Measurements from ENCODE around the gene FBXO31. TPM values are rescaled to one million over a fixed set of nuclear protein-coding genes. Genes with fewer than 3 reads are reported as not detected.

FBXO31 gene
- total and polyA plus RNA-seq, 2 of the 13 experiments (the other 11 are each of a cell fraction or from before 2014, with no cell fraction given) = 92.4 to 101 TPM

DNA sequence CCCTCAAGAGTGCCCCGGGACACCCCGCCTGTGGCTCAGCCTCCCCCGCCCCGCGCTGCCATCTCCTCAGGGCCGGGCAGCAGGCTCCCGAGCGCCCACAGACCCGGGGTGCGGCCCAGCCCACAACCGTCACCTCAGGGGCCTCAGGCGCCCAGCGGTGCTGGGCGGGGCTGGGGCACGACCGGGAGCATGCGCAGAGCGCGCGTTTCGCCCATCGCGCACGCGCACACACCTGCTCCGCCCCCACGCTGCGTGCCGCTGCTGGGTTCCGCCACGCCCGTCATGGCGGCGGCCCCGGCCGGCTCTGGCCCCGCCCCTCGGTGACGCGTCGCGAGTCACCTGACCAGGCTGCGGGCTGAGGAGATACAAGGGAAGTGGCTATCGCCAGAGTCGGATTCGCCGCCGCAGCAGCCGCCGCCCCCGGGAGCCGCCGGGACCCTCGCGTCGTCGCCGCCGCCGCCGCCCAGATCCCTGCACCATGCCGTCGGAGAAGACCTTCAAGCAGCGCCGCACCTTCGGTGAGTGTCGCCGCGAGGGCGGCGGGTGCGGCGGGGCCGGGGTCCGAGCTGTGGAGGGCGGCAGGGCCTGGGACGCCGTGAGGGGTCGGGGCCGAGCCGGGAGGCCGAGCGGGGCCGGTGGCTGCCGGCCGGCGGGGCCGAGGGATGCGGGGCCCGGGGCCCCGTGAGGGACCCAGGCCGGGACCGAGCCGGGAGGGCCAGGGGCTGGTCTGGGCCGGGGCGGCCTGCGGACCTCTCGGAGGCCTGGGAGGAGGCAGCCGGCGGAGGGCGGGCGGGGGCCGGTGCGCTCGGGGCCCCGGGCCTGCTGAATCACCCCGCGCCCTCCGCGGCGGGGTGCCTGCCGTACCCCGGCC, 8.6 kb upstream of the FBXO31 start, which contains the start of gene MAP1LC3B (continued):
- TF ChIP-seq, protein P1, sequence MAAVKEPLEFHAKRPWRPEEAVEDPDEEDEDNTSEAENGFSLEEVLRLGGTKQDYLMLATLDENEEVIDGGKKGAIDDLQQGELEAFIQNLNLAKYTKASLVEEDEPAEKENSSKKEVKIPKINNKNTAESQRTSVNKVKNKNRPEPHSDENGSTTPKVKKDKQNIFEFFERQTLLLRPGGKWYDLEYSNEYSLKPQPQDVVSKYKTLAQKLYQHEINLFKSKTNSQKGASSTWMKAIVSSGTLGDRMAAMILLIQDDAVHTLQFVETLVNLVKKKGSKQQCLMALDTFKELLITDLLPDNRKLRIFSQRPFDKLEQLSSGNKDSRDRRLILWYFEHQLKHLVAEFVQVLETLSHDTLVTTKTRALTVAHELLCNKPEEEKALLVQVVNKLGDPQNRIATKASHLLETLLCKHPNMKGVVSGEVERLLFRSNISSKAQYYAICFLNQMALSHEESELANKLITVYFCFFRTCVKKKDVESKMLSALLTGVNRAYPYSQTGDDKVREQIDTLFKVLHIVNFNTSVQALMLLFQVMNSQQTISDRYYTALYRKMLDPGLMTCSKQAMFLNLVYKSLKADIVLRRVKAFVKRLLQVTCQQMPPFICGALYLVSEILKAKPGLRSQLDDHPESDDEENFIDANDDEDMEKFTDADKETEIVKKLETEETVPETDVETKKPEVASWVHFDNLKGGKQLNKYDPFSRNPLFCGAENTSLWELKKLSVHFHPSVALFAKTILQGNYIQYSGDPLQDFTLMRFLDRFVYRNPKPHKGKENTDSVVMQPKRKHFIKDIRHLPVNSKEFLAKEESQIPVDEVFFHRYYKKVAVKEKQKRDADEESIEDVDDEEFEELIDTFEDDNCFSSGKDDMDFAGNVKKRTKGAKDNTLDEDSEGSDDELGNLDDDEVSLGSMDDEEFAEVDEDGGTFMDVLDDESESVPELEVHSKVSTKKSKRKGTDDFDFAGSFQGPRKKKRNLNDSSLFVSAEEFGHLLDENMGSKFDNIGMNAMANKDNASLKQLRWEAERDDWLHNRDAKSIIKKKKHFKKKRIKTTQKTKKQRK (IDR thresholded peaks at IDR 0.05; ENCODE audit: low read length) = no peak
- TF ChIP-seq, protein P2, sequence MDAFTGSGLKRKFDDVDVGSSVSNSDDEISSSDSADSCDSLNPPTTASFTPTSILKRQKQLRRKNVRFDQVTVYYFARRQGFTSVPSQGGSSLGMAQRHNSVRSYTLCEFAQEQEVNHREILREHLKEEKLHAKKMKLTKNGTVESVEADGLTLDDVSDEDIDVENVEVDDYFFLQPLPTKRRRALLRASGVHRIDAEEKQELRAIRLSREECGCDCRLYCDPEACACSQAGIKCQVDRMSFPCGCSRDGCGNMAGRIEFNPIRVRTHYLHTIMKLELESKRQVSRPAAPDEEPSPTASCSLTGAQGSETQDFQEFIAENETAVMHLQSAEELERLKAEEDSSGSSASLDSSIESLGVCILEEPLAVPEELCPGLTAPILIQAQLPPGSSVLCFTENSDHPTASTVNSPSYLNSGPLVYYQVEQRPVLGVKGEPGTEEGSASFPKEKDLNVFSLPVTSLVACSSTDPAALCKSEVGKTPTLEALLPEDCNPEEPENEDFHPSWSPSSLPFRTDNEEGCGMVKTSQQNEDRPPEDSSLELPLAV (CRISPR knock-in tag; conservative IDR thresholded peaks at IDR 0.05; ENCODE audit: low read depth) = no peak
- TF ChIP-seq, protein P3, sequence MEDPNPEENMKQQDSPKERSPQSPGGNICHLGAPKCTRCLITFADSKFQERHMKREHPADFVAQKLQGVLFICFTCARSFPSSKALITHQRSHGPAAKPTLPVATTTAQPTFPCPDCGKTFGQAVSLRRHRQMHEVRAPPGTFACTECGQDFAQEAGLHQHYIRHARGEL (CRISPR knock-in tag; IDR thresholded peaks at IDR 0.05) = no peak
- TF ChIP-seq U2AF1 (optimal IDR thresholded peaks at IDR 0.05; ENCODE audit: low read depth, low read length) (no peak), ZNF746 (CRISPR knock-in tag; IDR thresholded peaks at IDR 0.05) (no peak; the same call in 1 of the 2 replicates), ZMYM4 (CRISPR knock-in tag; IDR thresholded peaks at IDR 0.05) (peak; percentile 91), POLR2AphosphoS5 (IDR thresholded peaks at IDR 0.05; ENCODE audit: low read depth, low read length) (peak; percentile 71), HMGA1 (CRISPR knock-in tag; conservative IDR thresholded peaks at IDR 0.05) (no peak), NFATC3 (CRISPR knock-in tag; IDR thresholded peaks at IDR 0.05) (no peak; the same call in 1 of the 2 replicates), AGO1 (IDR thresholded peaks at IDR 0.05; ENCODE audit: low read depth, low read length, poor library complexity, severe bottlenecking) (peak; percentile 93), HES4 (CRISPR knock-in tag; IDR thresholded peaks at IDR 0.05; ENCODE audit: borderline replicate concordance) (peak; percentile 85), ZNF775 (CRISPR knock-in tag; IDR thresholded peaks at IDR 0.05; ENCODE audit: borderline replicate concordance) (0 out of 2 replicates have a peak, but pooled peaks have one; percentile 30), ATF7 (IDR thresholded peaks at IDR 0.05) (no peak), ATF7 (CRISPR knock-in tag; IDR thresholded peaks at IDR 0.05) (peak; percentile 68; the same call in 1 of the 2 replicates), ZNF101 (CRISPR knock-in tag; IDR thresholded peaks at IDR 0.05; ENCODE audit: borderline replicate concordance, low read depth) (no peak), ZKSCAN8 (CRISPR knock-in tag; IDR thresholded peaks at IDR 0.05; ENCODE audit: borderline replicate concordance) (no peak; the same call in 1 of the 2 replicates), ZNF232 (CRISPR knock-in tag; IDR thresholded peaks at IDR 0.05; ENCODE audit: borderline replicate concordance) (peak; percentile 81; the same call in 1 of the 2 replicates), ZMYM3 (CRISPR knock-in tag; IDR thresholded peaks at IDR 0.05) (no peak), PRPF4 (IDR thresholded peaks at IDR 0.05; ENCODE audit: low read depth, low read length, poor library complexity, severe bottlenecking) (no peak)
- TF ChIP-seq, protein P4, sequence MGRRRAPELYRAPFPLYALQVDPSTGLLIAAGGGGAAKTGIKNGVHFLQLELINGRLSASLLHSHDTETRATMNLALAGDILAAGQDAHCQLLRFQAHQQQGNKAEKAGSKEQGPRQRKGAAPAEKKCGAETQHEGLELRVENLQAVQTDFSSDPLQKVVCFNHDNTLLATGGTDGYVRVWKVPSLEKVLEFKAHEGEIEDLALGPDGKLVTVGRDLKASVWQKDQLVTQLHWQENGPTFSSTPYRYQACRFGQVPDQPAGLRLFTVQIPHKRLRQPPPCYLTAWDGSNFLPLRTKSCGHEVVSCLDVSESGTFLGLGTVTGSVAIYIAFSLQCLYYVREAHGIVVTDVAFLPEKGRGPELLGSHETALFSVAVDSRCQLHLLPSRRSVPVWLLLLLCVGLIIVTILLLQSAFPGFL (CRISPR knock-in tag; IDR thresholded peaks at IDR 0.05) = peak; percentile 70; the same call in 1 of the 2 replicates
- TF ChIP-seq, protein P5, sequence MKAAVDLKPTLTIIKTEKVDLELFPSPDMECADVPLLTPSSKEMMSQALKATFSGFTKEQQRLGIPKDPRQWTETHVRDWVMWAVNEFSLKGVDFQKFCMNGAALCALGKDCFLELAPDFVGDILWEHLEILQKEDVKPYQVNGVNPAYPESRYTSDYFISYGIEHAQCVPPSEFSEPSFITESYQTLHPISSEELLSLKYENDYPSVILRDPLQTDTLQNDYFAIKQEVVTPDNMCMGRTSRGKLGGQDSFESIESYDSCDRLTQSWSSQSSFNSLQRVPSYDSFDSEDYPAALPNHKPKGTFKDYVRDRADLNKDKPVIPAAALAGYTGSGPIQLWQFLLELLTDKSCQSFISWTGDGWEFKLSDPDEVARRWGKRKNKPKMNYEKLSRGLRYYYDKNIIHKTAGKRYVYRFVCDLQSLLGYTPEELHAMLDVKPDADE (CRISPR knock-in tag; IDR thresholded peaks at IDR 0.05) = no peak

All from HepG2 (cell line).